RWPE2 (cell line): ENCODE data around the gene RTCA.
A peak's percentile ranks its signal among the peaks of the same experiment; 100 is the strongest.

Experiments
- ATAC-seq: fragments of 200-7000 bp; cut with Tn5 transposase; 3 replicates; pipeline ENCODE4 v1.9.1; 2021; ENCODE audit warnings: low read depth
- DNase-seq: peaks from one replicate; pipeline ENCODE4 v3.0.0-alpha.2; 2020; ENCODE audit warnings: low spot score
- H3K27ac ChIP-seq: fragments of 450-650 bp; 2 replicates; pipeline ENCODE4 v1.5.1; 2017; ENCODE audit warnings: mild to moderate bottlenecking; ENCODE audit not compliant: poor library complexity, severe bottlenecking
- H3K27me3 ChIP-seq: fragments of 250-450 bp; sonication (Bioruptor Pico); 2 replicates; pipeline ENCODE4 v1.5.1; 2021; ENCODE audit warnings: mild to moderate bottlenecking, moderate library complexity; ENCODE audit not compliant: insufficient read depth, poor library complexity, severe bottlenecking
- H3K36me3 ChIP-seq: fragments of 250-450 bp; sonication (Bioruptor Pico); 2 replicates; pipeline ENCODE4 v1.5.1; 2020; ENCODE audit warnings: low read depth, mild to moderate bottlenecking, moderate library complexity
- H3K4me1 ChIP-seq: fragments of 250-450 bp; sonication (Bioruptor Pico); 2 replicates; pipeline ENCODE4 v1.5.1; 2021; ENCODE audit warnings: mild to moderate bottlenecking, moderate library complexity; ENCODE audit not compliant: insufficient read depth, poor library complexity, severe bottlenecking
- H3K4me3 ChIP-seq: fragments of 250-450 bp; sonication (Bioruptor Pico); 2 replicates; pipeline ENCODE4 v1.5.1; 2021; ENCODE audit warnings: mild to moderate bottlenecking, moderate library complexity; ENCODE audit not compliant: severe bottlenecking
- H3K9me3 ChIP-seq: fragments of 250-450 bp; sonication (Bioruptor Pico); 2 replicates; pipeline ENCODE4 v1.5.1; 2021; ENCODE audit warnings: mild to moderate bottlenecking, moderate library complexity; ENCODE audit not compliant: severe bottlenecking
- TF ChIP-seq, protein P1 (sequence below): fragments of 450-650 bp; IDR thresholded peaks from one replicate; pipeline ENCODE4 v1.5.1; 2017; ENCODE audit warnings: mild to moderate bottlenecking, moderate library complexity; ENCODE audit not compliant: poor library complexity, severe bottlenecking

Gene RTCA

DNA sequence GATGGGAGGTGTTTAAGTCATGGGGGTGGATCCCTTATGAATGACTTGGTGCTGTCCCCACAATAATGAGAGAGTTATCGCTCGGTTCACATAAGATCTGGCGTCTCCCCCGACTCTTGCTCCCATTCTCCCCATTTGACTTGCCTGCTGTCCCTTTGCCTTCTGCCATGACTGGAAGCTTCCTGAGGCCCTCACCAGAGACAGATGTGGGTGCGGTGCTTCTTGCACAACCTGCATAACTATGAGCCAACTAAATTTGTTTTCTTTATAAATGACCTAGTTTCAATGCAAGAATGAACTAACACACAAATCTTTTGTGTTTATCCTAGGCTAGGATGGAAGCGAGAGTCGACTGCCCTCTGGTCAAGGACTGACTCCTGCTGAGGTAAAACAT is 55.1 kb downstream of the RTCA start:
- no peak for DNase-seq
- Histone ChIP-seq H3K4me1 (peaks cover 11% of the 10 kb centered on the region), H3K27me3 (no peaks in the 10 kb centered on the region), H3K4me3 (no peak overlapping the region), H3K9me3 (no peaks in the 10 kb centered on the region), H3K27ac (no peak overlapping the region), H3K36me3 (no peaks in the 10 kb centered on the region)
- no peak for ATAC-seq
- TF ChIP-seq, protein P1, sequence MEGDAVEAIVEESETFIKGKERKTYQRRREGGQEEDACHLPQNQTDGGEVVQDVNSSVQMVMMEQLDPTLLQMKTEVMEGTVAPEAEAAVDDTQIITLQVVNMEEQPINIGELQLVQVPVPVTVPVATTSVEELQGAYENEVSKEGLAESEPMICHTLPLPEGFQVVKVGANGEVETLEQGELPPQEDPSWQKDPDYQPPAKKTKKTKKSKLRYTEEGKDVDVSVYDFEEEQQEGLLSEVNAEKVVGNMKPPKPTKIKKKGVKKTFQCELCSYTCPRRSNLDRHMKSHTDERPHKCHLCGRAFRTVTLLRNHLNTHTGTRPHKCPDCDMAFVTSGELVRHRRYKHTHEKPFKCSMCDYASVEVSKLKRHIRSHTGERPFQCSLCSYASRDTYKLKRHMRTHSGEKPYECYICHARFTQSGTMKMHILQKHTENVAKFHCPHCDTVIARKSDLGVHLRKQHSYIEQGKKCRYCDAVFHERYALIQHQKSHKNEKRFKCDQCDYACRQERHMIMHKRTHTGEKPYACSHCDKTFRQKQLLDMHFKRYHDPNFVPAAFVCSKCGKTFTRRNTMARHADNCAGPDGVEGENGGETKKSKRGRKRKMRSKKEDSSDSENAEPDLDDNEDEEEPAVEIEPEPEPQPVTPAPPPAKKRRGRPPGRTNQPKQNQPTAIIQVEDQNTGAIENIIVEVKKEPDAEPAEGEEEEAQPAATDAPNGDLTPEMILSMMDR: no peak

DNA sequence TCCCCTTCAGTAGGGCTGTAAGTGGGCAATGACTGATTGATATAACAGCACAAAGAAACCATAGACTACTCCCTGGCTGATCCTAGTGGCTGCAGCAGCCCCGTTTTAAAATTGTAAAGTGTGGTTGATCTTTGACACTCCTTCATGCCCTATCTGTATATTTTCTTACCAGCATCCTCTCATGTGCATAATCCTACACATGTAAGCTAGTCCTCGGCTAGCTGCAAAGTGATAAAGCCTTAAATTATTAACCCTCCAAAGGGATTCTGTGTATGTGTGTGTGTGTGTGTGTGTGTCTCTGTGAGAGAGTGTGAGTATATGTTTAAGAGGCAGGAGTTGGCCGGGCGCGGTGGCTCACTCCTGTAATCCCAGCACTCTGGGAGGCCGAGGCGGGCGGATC is 55.5 kb downstream of the RTCA start:
- ATAC-seq (no peak), DNase-seq (no peak)
- H3K27ac ChIP-seq: no peak overlapping the region
- no peaks in the 10 kb centered on the region for H3K36me3 ChIP-seq
- H3K27me3 ChIP-seq: no peaks in the 10 kb centered on the region
- H3K4me3 ChIP-seq: no peak overlapping the region
- peaks cover 11% of the 10 kb centered on the region for H3K4me1 ChIP-seq
- TF ChIP-seq, protein P1: no peak
- no peaks in the 10 kb centered on the region for H3K9me3 ChIP-seq

DNA sequence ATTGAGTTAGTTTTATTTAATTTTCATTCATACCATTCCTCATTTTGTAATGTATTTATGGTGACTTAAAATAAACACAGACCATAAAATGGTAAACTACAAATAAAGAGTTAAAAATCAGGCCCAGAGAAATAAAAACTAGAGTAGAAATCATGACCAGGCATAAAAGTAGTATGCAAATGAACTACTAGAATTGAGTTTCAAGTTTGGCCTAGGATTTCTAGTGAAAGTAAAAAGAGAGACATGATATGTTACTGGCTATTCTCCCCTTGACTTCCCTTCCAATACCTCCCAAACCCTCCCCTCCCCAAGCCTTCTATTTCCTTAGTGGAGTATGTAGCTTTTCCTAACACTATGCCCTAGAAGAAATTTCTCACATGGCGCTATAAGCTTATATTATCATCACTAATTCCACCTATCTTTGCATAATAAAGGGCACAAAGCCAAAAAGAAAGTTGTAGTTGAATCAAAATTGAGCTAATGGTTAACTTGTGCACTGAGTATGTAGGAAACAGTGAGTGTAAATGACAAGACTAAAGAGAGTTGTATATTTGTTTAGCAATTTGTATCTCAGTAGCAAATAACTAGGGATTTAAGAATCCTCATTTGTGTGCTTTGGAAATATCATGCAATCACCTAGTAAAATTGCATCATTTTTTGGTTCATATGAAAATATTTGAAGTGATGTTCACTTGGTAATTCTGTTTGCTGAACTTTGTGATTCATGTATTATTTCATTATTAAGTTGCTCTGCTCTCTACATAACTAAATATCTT is 56.6 kb downstream of the RTCA start:
- no peak overlapping the region for H3K4me3 ChIP-seq
- TF ChIP-seq, protein P1: no peak
- no peaks in the 10 kb centered on the region for H3K36me3 ChIP-seq
- no peak for DNase-seq
- peak; percentile 27; the same call in 2 of the 3 replicates for ATAC-seq
- H3K4me1 ChIP-seq: peaks cover 11% of the 10 kb centered on the region
- H3K27ac ChIP-seq: no peak overlapping the region
- no peaks in the 10 kb centered on the region for H3K27me3 ChIP-seq
- H3K9me3 ChIP-seq: no peaks in the 10 kb centered on the region

DNA sequence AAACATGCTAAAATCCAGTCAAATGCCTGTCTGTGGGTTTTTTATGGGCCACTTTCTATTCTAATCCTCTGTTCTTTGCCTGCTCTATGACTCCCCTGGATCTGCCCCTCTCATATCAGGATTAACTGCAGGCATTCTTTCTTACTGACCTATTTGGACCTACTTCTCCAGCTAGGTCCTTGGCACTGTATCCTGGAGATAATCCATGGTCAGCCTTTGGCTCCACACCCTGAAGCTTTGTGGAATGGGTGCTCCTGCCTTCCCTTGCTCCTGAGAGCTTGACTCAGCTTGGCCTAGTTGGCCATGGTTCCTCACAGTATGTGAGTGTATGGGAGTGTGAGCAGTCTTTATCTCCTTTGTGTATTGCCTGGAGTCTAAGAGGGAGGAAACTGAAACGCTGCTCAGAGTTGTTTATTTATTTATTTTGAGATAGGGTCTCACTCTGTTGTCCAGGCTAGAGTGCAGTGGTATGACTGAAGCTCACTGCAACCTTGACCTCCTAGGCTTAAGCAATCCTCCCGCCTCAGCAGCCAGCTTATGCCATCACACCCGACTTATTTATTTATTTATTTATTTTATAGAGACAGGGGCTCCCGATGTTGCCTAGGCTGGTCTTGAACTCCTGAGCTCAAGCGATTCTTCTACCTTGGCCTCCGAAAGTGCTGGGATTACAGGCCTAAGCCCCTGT is 57.5 kb downstream of the RTCA start:
- Histone ChIP-seq H3K27ac (no peak overlapping the region), H3K4me1 (peaks cover 11% of the 10 kb centered on the region), H3K27me3 (no peaks in the 10 kb centered on the region), H3K4me3 (no peak overlapping the region), H3K9me3 (no peaks in the 10 kb centered on the region), H3K36me3 (no peaks in the 10 kb centered on the region)
- TF ChIP-seq, protein P1: no peak
- no peak for ATAC-seq
- no peak for DNase-seq
